OCI-LY1 (cell line): ENCODE data around the gene TRIOBP.
A peak's percentile ranks its signal among the peaks of the same experiment; 100 is the strongest.

ENCODE experiments used
- H2AFZ ChIP-seq: fragments of 200-600 bp; sonication (generic), shearing (Covaris generic); 2 replicates; pipeline ENCODE4 v1.6.0; 2014; ENCODE audit warnings: antibody characterized with exemption, mild to moderate bottlenecking, low read length
- H3F3A ChIP-seq: fragments of 200-600 bp; sonication (generic), shearing (Covaris generic); 2 replicates; pipeline ENCODE4 v1.6.0; 2014; ENCODE audit warnings: mild to moderate bottlenecking, antibody characterized with exemption, low read length, moderate library complexity; ENCODE audit not compliant: insufficient read depth
- H3K27ac ChIP-seq: fragments of 200-600 bp; sonication (generic); 2 replicates; pipeline ENCODE4 v1.5.1; 2014; ENCODE audit warnings: low read length, mixed run types, mild to moderate bottlenecking, low read depth; ENCODE audit not compliant: poor library complexity, severe bottlenecking
- H3K27me3 ChIP-seq: fragments of 200-600 bp; sonication (generic); 2 replicates; pipeline ENCODE4 v1.6.0; 2014; ENCODE audit warnings: antibody characterized with exemption, mild to moderate bottlenecking, low read length, moderate library complexity; ENCODE audit not compliant: insufficient read depth
- H3K36me3 ChIP-seq: fragments of 200-600 bp; sonication (generic); 2 replicates; pipeline ENCODE4 v1.6.1; 2014; ENCODE audit warnings: mild to moderate bottlenecking, antibody characterized with exemption, low read length, moderate library complexity, mixed read lengths; ENCODE audit not compliant: insufficient read depth
- H3K4me1 ChIP-seq: fragments of 200-600 bp; sonication (generic); 2 replicates; pipeline ENCODE4 v1.5.1; 2014; ENCODE audit warnings: mild to moderate bottlenecking, low read length, moderate library complexity; ENCODE audit not compliant: insufficient read depth, severe bottlenecking
- H3K4me2 ChIP-seq: fragments of 200-600 bp; sonication (generic), shearing (Covaris generic); 2 replicates; pipeline ENCODE4 v1.6.1; 2014; ENCODE audit warnings: low read length
- H3K4me3 ChIP-seq: fragments of 200-600 bp; sonication (generic); 2 replicates; pipeline ENCODE4 v1.5.1; 2014; ENCODE audit warnings: low read length, low read depth, mild to moderate bottlenecking, mixed read lengths; ENCODE audit not compliant: poor library complexity, severe bottlenecking
- H3K79me2 ChIP-seq: fragments of 200-600 bp; shearing (Covaris generic); 2 replicates; pipeline ENCODE4 v1.6.1; 2016; ENCODE audit warnings: mixed run types, low read length, mixed read lengths; ENCODE audit not compliant: insufficient read depth
- H3K9ac ChIP-seq: fragments of 200-600 bp; sonication (generic), shearing (Covaris generic); 2 replicates; pipeline ENCODE4 v1.6.1; 2014; ENCODE audit warnings: mild to moderate bottlenecking, low read length, mixed read lengths
- H3K9me2 ChIP-seq: fragments of 200-600 bp; sonication (generic), shearing (Covaris generic); 2 replicates; pipeline ENCODE4 v1.6.1; 2014; ENCODE audit warnings: low read depth, mild to moderate bottlenecking, low read length, mixed read lengths
- H3K9me3 ChIP-seq: fragments of 200-600 bp; shearing (Covaris generic); 2 replicates; pipeline ENCODE4 v1.6.1; 2014; ENCODE audit warnings: low read length, mixed read lengths
- H4K20me1 ChIP-seq: fragments of 200-600 bp; sonication (generic), shearing (Covaris generic); 2 replicates; pipeline ENCODE4 v1.6.0; 2016; ENCODE audit warnings: mild to moderate bottlenecking, low read length; ENCODE audit not compliant: insufficient read depth
- CTCF ChIP-seq: fragments of 200-600 bp; sonication (generic), shearing (Covaris generic); IDR thresholded peaks from 2 replicates; pipeline ENCODE4 v1.5.1; 2017; ENCODE audit warnings: mild to moderate bottlenecking, antibody characterized with exemption, low read length, moderate library complexity, mixed read lengths
- EZH2 ChIP-seq: fragments of 200-600 bp; sonication (generic), shearing (Covaris generic); IDR thresholded peaks from 2 replicates; pipeline ENCODE4 v1.8.0; 2017; ENCODE audit warnings: borderline replicate concordance, mixed run types, mild to moderate bottlenecking, antibody characterized with exemption, low read length, moderate library complexity, mixed read lengths

TRIOBP gene

GRCh38 chr22:37768273-37768672 is 71.4 kb downstream of the TRIOBP start:
- Histone ChIP-seq H3K9ac (no peak overlapping the region), H4K20me1 (no peaks in the 10 kb centered on the region), H3K79me2 (no peaks in the 10 kb centered on the region), H3K4me1 (peaks cover 28% of the 10 kb centered on the region), H3K27ac (no peak overlapping the region), H2AFZ (no peak overlapping the region), H3K27me3 (no peaks in the 10 kb centered on the region), H3K4me2 (no peak overlapping the region), H3K36me3 (peaks cover 9% of the 10 kb centered on the region), H3K4me3 (no peak overlapping the region), H3F3A (no peaks in the 10 kb centered on the region), H3K9me3 (no peaks in the 10 kb centered on the region), H3K9me2 (no peaks in the 10 kb centered on the region)
- TF ChIP-seq EZH2 (no peak), CTCF (peak; percentile 36; the same call in 1 of the 2 replicates)

GRCh38 chr22:37769056-37769455 is 72.2 kb downstream of the TRIOBP start:
- peaks cover 14% of the 10 kb centered on the region for H3K36me3 ChIP-seq
- TF ChIP-seq EZH2 (no peak), CTCF (no peak)
- H3K27me3 ChIP-seq = no peaks in the 10 kb centered on the region
- H3K9me3 ChIP-seq = no peaks in the 10 kb centered on the region
- no peak overlapping the region for H3K9ac ChIP-seq
- no peaks in the 10 kb centered on the region for H3F3A ChIP-seq
- H3K4me2 ChIP-seq = no peak overlapping the region
- no peaks in the 10 kb centered on the region for H3K9me2 ChIP-seq
- no peaks in the 10 kb centered on the region for H3K79me2 ChIP-seq
- no peak overlapping the region for H3K27ac ChIP-seq
- no peak overlapping the region for H3K4me3 ChIP-seq
- H3K4me1 ChIP-seq = peaks cover 24% of the 10 kb centered on the region
- no peak overlapping the region for H2AFZ ChIP-seq
- no peaks in the 10 kb centered on the region for H4K20me1 ChIP-seq

- H3K36me3 ChIP-seq = peaks cover 8% of the 10 kb centered on the region
- H3F3A ChIP-seq = peaks cover under 1% of the 10 kb centered on the region; the same call in 1 of the 2 replicates
- H3K9me3 ChIP-seq = no peaks in the 10 kb centered on the region
- no peaks in the 10 kb centered on the region for H3K9me2 ChIP-seq
- no peaks in the 10 kb centered on the region for H3K79me2 ChIP-seq
- H4K20me1 ChIP-seq = no peaks in the 10 kb centered on the region
- peak overlapping the region; percentile 72 for H3K27ac ChIP-seq
- H3K9ac ChIP-seq = no peak overlapping the region
- H3K4me2 ChIP-seq = no peak overlapping the region
- H3K4me1 ChIP-seq = peaks cover 18% of the 10 kb centered on the region
- no peak overlapping the region for H2AFZ ChIP-seq
- H3K4me3 ChIP-seq = no peak overlapping the region
- TF ChIP-seq EZH2 (no peak), CTCF (no peak)
- no peaks in the 10 kb centered on the region for H3K27me3 ChIP-seq
These were observed 74.2 kb downstream of the TRIOBP start for GRCh38 chr22:37771081-37771480.
